ENCODE measurements around the gene BBS9.

DNA sequence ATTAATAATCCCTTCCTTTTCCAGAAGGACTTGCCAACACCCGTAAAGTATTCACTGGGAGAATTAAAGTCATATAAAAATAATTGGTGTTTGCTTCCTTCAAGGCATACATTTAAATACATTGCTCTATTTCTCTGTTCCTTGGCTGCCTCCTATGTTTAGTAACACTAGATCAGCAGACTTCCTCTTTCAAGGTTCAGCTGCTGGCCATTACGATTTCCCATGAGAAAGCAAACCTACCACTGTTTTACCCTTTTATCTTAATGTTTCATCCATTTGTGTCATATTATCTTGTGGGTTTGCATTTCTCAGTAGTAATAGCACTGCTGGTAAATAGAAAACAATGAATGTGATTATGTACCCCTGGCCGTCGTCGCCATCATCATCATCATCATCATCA, 462.1 kb downstream of the BBS9 start:
- TF ChIP-seq, protein P1, sequence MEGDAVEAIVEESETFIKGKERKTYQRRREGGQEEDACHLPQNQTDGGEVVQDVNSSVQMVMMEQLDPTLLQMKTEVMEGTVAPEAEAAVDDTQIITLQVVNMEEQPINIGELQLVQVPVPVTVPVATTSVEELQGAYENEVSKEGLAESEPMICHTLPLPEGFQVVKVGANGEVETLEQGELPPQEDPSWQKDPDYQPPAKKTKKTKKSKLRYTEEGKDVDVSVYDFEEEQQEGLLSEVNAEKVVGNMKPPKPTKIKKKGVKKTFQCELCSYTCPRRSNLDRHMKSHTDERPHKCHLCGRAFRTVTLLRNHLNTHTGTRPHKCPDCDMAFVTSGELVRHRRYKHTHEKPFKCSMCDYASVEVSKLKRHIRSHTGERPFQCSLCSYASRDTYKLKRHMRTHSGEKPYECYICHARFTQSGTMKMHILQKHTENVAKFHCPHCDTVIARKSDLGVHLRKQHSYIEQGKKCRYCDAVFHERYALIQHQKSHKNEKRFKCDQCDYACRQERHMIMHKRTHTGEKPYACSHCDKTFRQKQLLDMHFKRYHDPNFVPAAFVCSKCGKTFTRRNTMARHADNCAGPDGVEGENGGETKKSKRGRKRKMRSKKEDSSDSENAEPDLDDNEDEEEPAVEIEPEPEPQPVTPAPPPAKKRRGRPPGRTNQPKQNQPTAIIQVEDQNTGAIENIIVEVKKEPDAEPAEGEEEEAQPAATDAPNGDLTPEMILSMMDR (IDR thresholded peaks at IDR 0.05) = no peak
- no peak for TF ChIP-seq POLR2A (IDR thresholded peaks at IDR 0.05)
